ENCODE data around the gene TMEM11.

The TMEM11 gene

GRCh38 chr17:21157586-21158370, 56.2 kb downstream of the TMEM11 start:
- no peak overlapping the region for H3K4me3 ChIP-seq (replicated peaks; ENCODE audit: insufficient read depth, low read length)
- no peaks in the 10 kb centered on the region for H3K27me3 ChIP-seq (ENCODE audit: insufficient read depth, poor library complexity, severe bottlenecking)
- DNase-seq (ENCODE audit: low read depth in 1 of 2, low spot score in 1 of 2) = no peak
- TF ChIP-seq GABPA (IDR thresholded peaks at IDR 0.05; ENCODE audit: low read depth) (no peak), CTCF (IDR thresholded peaks at IDR 0.05; ENCODE audit: insufficient read depth, low read length) (no peak), SPI1 (IDR thresholded peaks at IDR 0.05; ENCODE audit: borderline replicate concordance, low read depth) (no peak), POLR2AphosphoS5 (IDR thresholded peaks at IDR 0.05; ENCODE audit: low read depth) (no peak)
- TF ChIP-seq, protein P1, sequence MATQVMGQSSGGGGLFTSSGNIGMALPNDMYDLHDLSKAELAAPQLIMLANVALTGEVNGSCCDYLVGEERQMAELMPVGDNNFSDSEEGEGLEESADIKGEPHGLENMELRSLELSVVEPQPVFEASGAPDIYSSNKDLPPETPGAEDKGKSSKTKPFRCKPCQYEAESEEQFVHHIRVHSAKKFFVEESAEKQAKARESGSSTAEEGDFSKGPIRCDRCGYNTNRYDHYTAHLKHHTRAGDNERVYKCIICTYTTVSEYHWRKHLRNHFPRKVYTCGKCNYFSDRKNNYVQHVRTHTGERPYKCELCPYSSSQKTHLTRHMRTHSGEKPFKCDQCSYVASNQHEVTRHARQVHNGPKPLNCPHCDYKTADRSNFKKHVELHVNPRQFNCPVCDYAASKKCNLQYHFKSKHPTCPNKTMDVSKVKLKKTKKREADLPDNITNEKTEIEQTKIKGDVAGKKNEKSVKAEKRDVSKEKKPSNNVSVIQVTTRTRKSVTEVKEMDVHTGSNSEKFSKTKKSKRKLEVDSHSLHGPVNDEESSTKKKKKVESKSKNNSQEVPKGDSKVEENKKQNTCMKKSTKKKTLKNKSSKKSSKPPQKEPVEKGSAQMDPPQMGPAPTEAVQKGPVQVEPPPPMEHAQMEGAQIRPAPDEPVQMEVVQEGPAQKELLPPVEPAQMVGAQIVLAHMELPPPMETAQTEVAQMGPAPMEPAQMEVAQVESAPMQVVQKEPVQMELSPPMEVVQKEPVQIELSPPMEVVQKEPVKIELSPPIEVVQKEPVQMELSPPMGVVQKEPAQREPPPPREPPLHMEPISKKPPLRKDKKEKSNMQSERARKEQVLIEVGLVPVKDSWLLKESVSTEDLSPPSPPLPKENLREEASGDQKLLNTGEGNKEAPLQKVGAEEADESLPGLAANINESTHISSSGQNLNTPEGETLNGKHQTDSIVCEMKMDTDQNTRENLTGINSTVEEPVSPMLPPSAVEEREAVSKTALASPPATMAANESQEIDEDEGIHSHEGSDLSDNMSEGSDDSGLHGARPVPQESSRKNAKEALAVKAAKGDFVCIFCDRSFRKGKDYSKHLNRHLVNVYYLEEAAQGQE (IDR thresholded peaks at IDR 0.05; ENCODE audit: insufficient replicate concordance, low read depth) = no peak
- H3K27ac ChIP-seq (replicated peaks) = no peak overlapping the region

DNA sequence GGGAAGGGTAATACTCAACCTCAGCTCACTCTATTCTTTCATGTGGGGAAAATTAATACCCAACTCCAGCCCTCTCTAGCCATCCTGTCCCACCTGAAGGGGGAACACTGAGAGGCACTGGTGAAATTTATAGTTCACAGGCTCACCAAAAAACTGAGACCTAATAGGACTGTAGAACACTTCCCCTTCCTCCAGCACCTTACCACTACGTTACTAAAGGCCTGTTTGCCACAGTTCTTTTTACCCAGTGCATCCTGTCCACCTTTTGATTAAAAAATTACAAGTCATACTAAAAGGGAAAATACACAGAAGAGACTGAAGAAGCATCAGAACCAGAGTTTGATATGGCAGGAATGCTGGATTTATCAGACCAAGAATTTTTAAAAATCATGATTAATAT, 61.2 kb downstream of the TMEM11 start:
- peak overlapping the region; percentile 34 for H3K27ac ChIP-seq (replicated peaks)
- no peaks in the 10 kb centered on the region for H3K27me3 ChIP-seq (ENCODE audit: insufficient read depth, poor library complexity, severe bottlenecking)
- H3K4me3 ChIP-seq (replicated peaks; ENCODE audit: insufficient read depth, low read length) = no peak overlapping the region
- DNase-seq (ENCODE audit: low read depth in 1 of 2, low spot score in 1 of 2) = peak in 1 of 2 experiments; percentile 47
- TF ChIP-seq CTCF (IDR thresholded peaks at IDR 0.05; ENCODE audit: insufficient read depth, low read length) (no peak), SPI1 (IDR thresholded peaks at IDR 0.05; ENCODE audit: borderline replicate concordance, low read depth) (peak; percentile 77; the same call in 1 of the 2 replicates)

GRCh38 chr17:21149621-21150020, 64.3 kb downstream of the TMEM11 start:
- Histone ChIP-seq H3K27me3 (ENCODE audit: insufficient read depth, poor library complexity, severe bottlenecking) (no peaks in the 10 kb centered on the region), H3K27ac (replicated peaks) (peak overlapping the region; percentile 94), H3K4me3 (replicated peaks; ENCODE audit: insufficient read depth, low read length) (no peak overlapping the region)
- DNase-seq (ENCODE audit: low read depth in 1 of 2, low spot score in 1 of 2) = no peak
- TF ChIP-seq SPI1 (IDR thresholded peaks at IDR 0.05; ENCODE audit: borderline replicate concordance, low read depth) (peak; percentile 53; the same call in 1 of the 2 replicates), CTCF (IDR thresholded peaks at IDR 0.05; ENCODE audit: insufficient read depth, low read length) (no peak)
